K562 (cell line): ENCODE results near the gene NRM. TPM values are rescaled to one million over a fixed set of nuclear protein-coding genes. Genes with fewer than 3 reads are reported as not detected.

Experiments
- ATAC-seq: fragments of 200-7000 bp; cut with Tn5 transposase; 3 replicates; pipeline ENCODE4 v1.9.1; 2020; ENCODE audit warnings: moderate library complexity
- BruUV-seq: library from RNA; stranded (reverse); fragments of 400-500 nt; replicated peaks from 2 replicates; lab custom pipeline; 2021; lab: Mats Ljungman, UMichigan
- CTCF ChIA-PET: fragments of 300-600 bp; formaldehyde crosslinking; extraction: SDS; loops from one replicate; lab custom pipeline; 2021; ENCODE audit warnings: low intra/inter-chr PET ratio; lab: Yijun Ruan, JAX
- POLR2A ChIA-PET: fragments of 300-600, 350-650 bp; sonication (Branson Sonifier 250); formaldehyde crosslinking; extraction: SDS; loops from one replicate; lab custom pipeline; 2021; ENCODE audit warnings: antibody characterized with exemption, inconsistent platforms; lab: Yijun Ruan, JAX
- DNase-seq, 4 experiments: peaks; one replicate each; pipeline versions ENCODE4 v3.0.0 to v3.0.0-alpha.2; 2011 to 2018; ENCODE audit warnings: low spot score in 3 of 4, mixed read lengths in 3 of 4; ENCODE audit errors: extremely low read depth in 1 of 4
- FAIRE-seq: peaks from 2 replicates; lab custom pipeline; 2011; peaks lifted over from hg19 to GRCh38; lab: Jason Lieb, UNC
- H2AFZ ChIP-seq: 2 replicates; pipeline ENCODE4 v1.6.0; 2011; ENCODE audit warnings: low read depth, low read length, control low read depth, inconsistent platforms
- H3K27ac ChIP-seq: fragments of 200-600 bp; 3 replicates; pipeline ENCODE4 v1.8.0; 2011; ENCODE audit warnings: low read depth, mild to moderate bottlenecking, control low read depth, inconsistent platforms, low read length, moderate library complexity, mixed read lengths; ENCODE audit errors: extremely low read depth
- H3K27me3 ChIP-seq, 2 experiments: fragments of 300-600 bp in 1 of 2; 2 replicates in 1 of 2; 3 replicates in 1 of 2; pipeline versions ENCODE4 v1.6.0 to v1.8.0; 2011; ENCODE audit warnings: inconsistent platforms in 2 of 2, low read length in 2 of 2, mild to moderate bottlenecking in 1 of 2, mixed read lengths in 1 of 2, moderate library complexity in 1 of 2; ENCODE audit not compliant: control insufficient read depth in 2 of 2, insufficient read depth in 2 of 2
- H3K36me3 ChIP-seq: fragments of 300-600 bp; 3 replicates; pipeline ENCODE4 v1.8.0; 2011; ENCODE audit warnings: mild to moderate bottlenecking, low read length, inconsistent platforms; ENCODE audit not compliant: control insufficient read depth, insufficient read depth
- H3K4me1 ChIP-seq, 2 experiments: fragments of 200-600 bp in 1 of 2; replicated peaks in 1 of 2; 2 replicates in 1 of 2; 3 replicates in 1 of 2; pipeline versions ENCODE4 v1.5.1 to v1.8.0; 2011; ENCODE audit warnings: inconsistent platforms in 2 of 2, low read length in 2 of 2, mild to moderate bottlenecking in 1 of 2, mixed read lengths in 1 of 2, moderate library complexity in 1 of 2; ENCODE audit not compliant: control insufficient read depth in 2 of 2, insufficient read depth in 2 of 2
- H3K4me2 ChIP-seq: 2 replicates; pipeline ENCODE4 v1.6.1; 2011; ENCODE audit warnings: low read length, control low read depth, inconsistent platforms, mixed read lengths; ENCODE audit not compliant: insufficient read depth
- H3K4me3 ChIP-seq: fragments of 200-600 bp; sonication (generic), shearing (Covaris generic); 2 replicates; pipeline ENCODE4 v1.5.1; 2016; ENCODE audit warnings: control low read depth, inconsistent platforms
- H3K79me2 ChIP-seq: fragments of 200-600 bp; 3 replicates; pipeline ENCODE4 v1.8.0; 2011; ENCODE audit warnings: low read length, inconsistent platforms; ENCODE audit not compliant: control insufficient read depth, insufficient read depth
- H3K9ac ChIP-seq, 2 experiments: 2 replicates each; pipeline versions ENCODE4 v1.6.0 to v1.6.1; 2011; ENCODE audit warnings: low read depth in 2 of 2, low read length in 2 of 2, control low read depth in 1 of 2, inconsistent platforms in 1 of 2, mild to moderate bottlenecking in 1 of 2, mixed read lengths in 1 of 2; ENCODE audit not compliant: insufficient read depth in 1 of 2
- H3K9me1 ChIP-seq: one replicate; pipeline ENCODE4 v1.6.0; 2011; ENCODE audit warnings: inconsistent platforms, mild to moderate bottlenecking, low read length, moderate library complexity; ENCODE audit not compliant: control insufficient read depth, insufficient read depth
- H3K9me3 ChIP-seq: replicated peaks from 2 replicates; pipeline ENCODE4 v1.5.1; 2011; ENCODE audit warnings: low read depth, low read length, inconsistent platforms; ENCODE audit not compliant: control insufficient read depth, insufficient read depth
- H4K20me1 ChIP-seq: replicated peaks from 2 replicates; pipeline ENCODE4 v1.6.1; 2011; ENCODE audit warnings: low read length, inconsistent platforms, mixed read lengths; ENCODE audit not compliant: control insufficient read depth, insufficient read depth
- DNMT1 ChIP-seq: fragments of 450-650 bp; IDR thresholded peaks from 2 replicates; pipeline ENCODE4 v1.6.1; 2016; ENCODE audit warnings: antibody characterized with exemption, mild to moderate bottlenecking
- POLR2G ChIP-seq: fragments of 200-400 bp; formaldehyde crosslinking; IDR thresholded peaks from 2 replicates; pipeline ENCODE4 v1.6.1; 2017; ENCODE audit warnings: low read depth, mild to moderate bottlenecking, antibody characterized with exemption, low read length, moderate library complexity
- SMAD4 ChIP-seq: fragments of 250-450 bp; sonication (Bioruptor Pico); conservative IDR thresholded peaks from 2 replicates; pipeline ENCODE4 v1.8.0; 2021; ENCODE audit warnings: inconsistent platforms, mild to moderate bottlenecking, moderate library complexity
- TCF7L2 ChIP-seq: fragments of 150-350 bp; IDR thresholded peaks from 2 replicates; pipeline ENCODE4 v1.6.1; 2016; ENCODE audit warnings: low read depth, mild to moderate bottlenecking, low read length, moderate library complexity
- ZNF589 ChIP-seq: fragments of 200-800 bp; sonication (Bioruptor generic); IDR thresholded peaks from 2 replicates; pipeline ENCODE4 v1.6.1; 2016; ENCODE audit warnings: low read depth, missing genetic modification characterization, missing compliant biosample characterization
- WGBS: fragments of 100-300 bp; shearing (Covaris generic); methylation state at CpG from one replicate; pipeline ENCODE4 v1.1.6; 2016; ENCODE audit warnings: low coverage, mixed read lengths; ENCODE audit not compliant: insufficient coverage; ENCODE audit errors: missing lambda C conversion rate; 5-methylcytosine and 5-hydroxymethylcytosine counted together
- in situ Hi-C: fragments of 300-500 bp; cut with MboI; formaldehyde crosslinking; loops from 4 replicates; pipeline ENCODE4 v1.15.0; 2018; ENCODE audit warnings: inconsistent platforms, mixed read lengths
- intact Hi-C: fragments of 100-400 bp; cut with micrococcal nuclease; formaldehyde crosslinking; loops from 2 replicates; pipeline ENCODE4 v1.14.2; 2022
- polyA plus RNA-seq, 8 experiments: library from polyadenylated mRNA; depleted of rRNA in 4 of 8; stranded (reverse) in 5 of 8; unstranded in 3 of 8; fragments of >200 nt; fragmentation: Nextera tagmentation in 2 of 8; fragmentation: Illumina TruSeq in 1 of 8; extraction: Ambion mirVana in 2 of 8; extraction: Trizol in 1 of 8; gene quantifications; 2 replicates each; pipeline versions ENCODE4 v1.2.1 to v1.2.3, GENCODE V29; 2011 to 2014; ENCODE audit warnings: inconsistent platforms in 1 of 8, missing spikeins in 1 of 8
- total RNA-seq, 7 experiments: library from RNA; depleted of rRNA in 6 of 7; stranded (reverse); fragments of >200 nt in 6 of 7; fragmentation: Illumina TruSeq in 2 of 7; extraction: Trizol in 2 of 7; gene quantifications; 2 replicates each; pipeline versions ENCODE4 v1.2.1 to v1.2.3, GENCODE V29; 2011 to 2021; ENCODE audit warnings: low replicate concordance in 1 of 7
- TF ChIP-seq, protein P1 (sequence below): sonication (generic); formaldehyde crosslinking; IDR thresholded peaks from 2 replicates; pipeline ENCODE4 v1.8.0; 2023; ENCODE audit warnings: missing genetic modification reagents, mild to moderate bottlenecking, borderline replicate concordance
- TF ChIP-seq, protein P2 (sequence below): fragments of 150-350 bp; IDR thresholded peaks from 2 replicates; pipeline ENCODE4 v1.6.1; 2014; ENCODE audit warnings: low read depth, mild to moderate bottlenecking, low read length, borderline replicate concordance
- TF ChIP-seq, protein P3 (sequence below): fragments of 250-450 bp; sonication (Bioruptor Pico); IDR thresholded peaks from 2 replicates; pipeline ENCODE4 v1.4.0; 2020; ENCODE audit warnings: mild to moderate bottlenecking

NRM gene
- total and polyA plus RNA-seq, 9 of the 15 experiments (the other 6 are each of a cell fraction or from before 2014, with no cell fraction given) = 9.7 to 58.2 (median 18.1) TPM

DNA sequence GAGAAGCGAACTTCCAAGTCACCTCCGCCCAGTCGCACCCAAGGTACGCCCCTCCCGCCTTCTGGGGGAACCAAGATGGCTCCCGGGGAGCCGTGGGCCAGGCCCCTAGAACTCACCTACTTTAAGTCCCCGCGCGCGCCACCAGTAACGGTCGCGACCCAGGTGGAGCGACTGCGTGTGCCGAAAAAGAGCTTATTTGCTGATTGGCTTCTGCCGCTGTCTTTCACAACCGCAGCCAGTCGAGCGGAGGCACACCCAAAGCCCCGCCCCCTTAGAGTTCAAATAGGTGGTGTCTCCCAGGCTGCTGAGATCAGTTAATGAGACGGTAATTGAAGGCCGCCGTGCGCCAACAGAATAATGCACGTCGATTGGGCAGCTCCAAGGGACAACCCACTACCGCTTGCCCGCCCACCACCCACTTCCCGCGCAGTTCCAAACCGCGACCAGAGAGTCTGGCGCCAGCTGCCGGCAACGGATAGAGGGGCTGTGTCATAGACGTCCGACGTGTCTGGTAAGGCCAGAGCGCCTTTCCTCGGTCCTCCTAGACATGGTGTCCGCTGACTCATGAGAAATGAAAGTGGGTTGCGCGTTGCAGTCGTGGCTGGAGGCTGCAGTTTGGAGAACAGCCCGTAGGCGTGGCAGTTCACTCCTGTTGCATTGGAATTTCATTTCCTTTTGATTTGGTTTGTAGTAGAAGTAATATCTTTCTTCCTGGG lies 26.5 kb upstream of the NRM start, which contains the start of gene MDC1:
MDC1 (minus strand) TSS at position 153 of the 716 bp plus-strand sequence. CDS start 2,106 bp downstream, outside the sequence.
- H3K9ac ChIP-seq = peak within 1 kb of the TSS; percentile 94 to 100
- H3K27ac ChIP-seq = peak within 1 kb of the TSS; percentile 98
- H3K9me1 ChIP-seq = no peaks in the 10 kb centered on the region
- intact Hi-C loops (loop anchor here (1.0 kb wide), 3 partner anchors 30 to 100 kb away; partner anchors contain the start of genes MRPS18B and PPP1R10), in situ Hi-C loops (no loop called here)
- no TSS peak for BruUV-seq
- peak within 1 kb of the TSS; percentile 98 for H3K4me2 ChIP-seq
- FAIRE-seq (peak; percentile 99), ATAC-seq (peak; percentile 78), DNase-seq (peak; percentile 96 to 100 (median 98))
- no peaks in the 10 kb centered on the region for H3K9me3 ChIP-seq
- peaks cover 75% of the 10 kb centered on the region for H3K79me2 ChIP-seq
- H3K4me3 ChIP-seq = peak within 1 kb of the TSS; percentile 56
- CTCF ChIA-PET = no interaction called here
- H4K20me1 ChIP-seq = peaks cover 9% of the 10 kb centered on the region
- H2AFZ ChIP-seq = peak within 1 kb of the TSS; percentile 71
- WGBS = under 1% methylated on average over 48 of the region's 48 CpGs
- H3K27me3 ChIP-seq = no peaks in the 10 kb centered on the region
- peaks cover 38% of the 10 kb centered on the region for H3K36me3 ChIP-seq
- POLR2A ChIA-PET = interaction anchor here (0.6 to 27.1 kb wide), 23 partner anchors 12 to 989 kb away, joined by 3 to 524 read pairs (median 4); partner anchors contain the start of genes LY6G6F, NRM and PSORS1C2
- peaks cover 8 to 15% of the 10 kb centered on the region in 2 experiments for H3K4me1 ChIP-seq
- TF ChIP-seq SMAD4 (CRISPR knock-in tag) = peak; percentile 99
- peak; percentile 91 for TF ChIP-seq POLR2G
- TF ChIP-seq DNMT1 = no peak
- no peak for TF ChIP-seq ZNF589 (CRISPR knock-in tag)
- TF ChIP-seq, protein P1, sequence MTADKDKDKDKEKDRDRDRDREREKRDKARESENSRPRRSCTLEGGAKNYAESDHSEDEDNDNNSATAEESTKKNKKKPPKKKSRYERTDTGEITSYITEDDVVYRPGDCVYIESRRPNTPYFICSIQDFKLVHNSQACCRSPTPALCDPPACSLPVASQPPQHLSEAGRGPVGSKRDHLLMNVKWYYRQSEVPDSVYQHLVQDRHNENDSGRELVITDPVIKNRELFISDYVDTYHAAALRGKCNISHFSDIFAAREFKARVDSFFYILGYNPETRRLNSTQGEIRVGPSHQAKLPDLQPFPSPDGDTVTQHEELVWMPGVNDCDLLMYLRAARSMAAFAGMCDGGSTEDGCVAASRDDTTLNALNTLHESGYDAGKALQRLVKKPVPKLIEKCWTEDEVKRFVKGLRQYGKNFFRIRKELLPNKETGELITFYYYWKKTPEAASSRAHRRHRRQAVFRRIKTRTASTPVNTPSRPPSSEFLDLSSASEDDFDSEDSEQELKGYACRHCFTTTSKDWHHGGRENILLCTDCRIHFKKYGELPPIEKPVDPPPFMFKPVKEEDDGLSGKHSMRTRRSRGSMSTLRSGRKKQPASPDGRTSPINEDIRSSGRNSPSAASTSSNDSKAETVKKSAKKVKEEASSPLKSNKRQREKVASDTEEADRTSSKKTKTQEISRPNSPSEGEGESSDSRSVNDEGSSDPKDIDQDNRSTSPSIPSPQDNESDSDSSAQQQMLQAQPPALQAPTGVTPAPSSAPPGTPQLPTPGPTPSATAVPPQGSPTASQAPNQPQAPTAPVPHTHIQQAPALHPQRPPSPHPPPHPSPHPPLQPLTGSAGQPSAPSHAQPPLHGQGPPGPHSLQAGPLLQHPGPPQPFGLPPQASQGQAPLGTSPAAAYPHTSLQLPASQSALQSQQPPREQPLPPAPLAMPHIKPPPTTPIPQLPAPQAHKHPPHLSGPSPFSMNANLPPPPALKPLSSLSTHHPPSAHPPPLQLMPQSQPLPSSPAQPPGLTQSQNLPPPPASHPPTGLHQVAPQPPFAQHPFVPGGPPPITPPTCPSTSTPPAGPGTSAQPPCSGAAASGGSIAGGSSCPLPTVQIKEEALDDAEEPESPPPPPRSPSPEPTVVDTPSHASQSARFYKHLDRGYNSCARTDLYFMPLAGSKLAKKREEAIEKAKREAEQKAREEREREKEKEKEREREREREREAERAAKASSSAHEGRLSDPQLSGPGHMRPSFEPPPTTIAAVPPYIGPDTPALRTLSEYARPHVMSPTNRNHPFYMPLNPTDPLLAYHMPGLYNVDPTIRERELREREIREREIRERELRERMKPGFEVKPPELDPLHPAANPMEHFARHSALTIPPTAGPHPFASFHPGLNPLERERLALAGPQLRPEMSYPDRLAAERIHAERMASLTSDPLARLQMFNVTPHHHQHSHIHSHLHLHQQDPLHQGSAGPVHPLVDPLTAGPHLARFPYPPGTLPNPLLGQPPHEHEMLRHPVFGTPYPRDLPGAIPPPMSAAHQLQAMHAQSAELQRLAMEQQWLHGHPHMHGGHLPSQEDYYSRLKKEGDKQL = no peak
- no peak for TF ChIP-seq TCF7L2
- TF ChIP-seq, protein P2, sequence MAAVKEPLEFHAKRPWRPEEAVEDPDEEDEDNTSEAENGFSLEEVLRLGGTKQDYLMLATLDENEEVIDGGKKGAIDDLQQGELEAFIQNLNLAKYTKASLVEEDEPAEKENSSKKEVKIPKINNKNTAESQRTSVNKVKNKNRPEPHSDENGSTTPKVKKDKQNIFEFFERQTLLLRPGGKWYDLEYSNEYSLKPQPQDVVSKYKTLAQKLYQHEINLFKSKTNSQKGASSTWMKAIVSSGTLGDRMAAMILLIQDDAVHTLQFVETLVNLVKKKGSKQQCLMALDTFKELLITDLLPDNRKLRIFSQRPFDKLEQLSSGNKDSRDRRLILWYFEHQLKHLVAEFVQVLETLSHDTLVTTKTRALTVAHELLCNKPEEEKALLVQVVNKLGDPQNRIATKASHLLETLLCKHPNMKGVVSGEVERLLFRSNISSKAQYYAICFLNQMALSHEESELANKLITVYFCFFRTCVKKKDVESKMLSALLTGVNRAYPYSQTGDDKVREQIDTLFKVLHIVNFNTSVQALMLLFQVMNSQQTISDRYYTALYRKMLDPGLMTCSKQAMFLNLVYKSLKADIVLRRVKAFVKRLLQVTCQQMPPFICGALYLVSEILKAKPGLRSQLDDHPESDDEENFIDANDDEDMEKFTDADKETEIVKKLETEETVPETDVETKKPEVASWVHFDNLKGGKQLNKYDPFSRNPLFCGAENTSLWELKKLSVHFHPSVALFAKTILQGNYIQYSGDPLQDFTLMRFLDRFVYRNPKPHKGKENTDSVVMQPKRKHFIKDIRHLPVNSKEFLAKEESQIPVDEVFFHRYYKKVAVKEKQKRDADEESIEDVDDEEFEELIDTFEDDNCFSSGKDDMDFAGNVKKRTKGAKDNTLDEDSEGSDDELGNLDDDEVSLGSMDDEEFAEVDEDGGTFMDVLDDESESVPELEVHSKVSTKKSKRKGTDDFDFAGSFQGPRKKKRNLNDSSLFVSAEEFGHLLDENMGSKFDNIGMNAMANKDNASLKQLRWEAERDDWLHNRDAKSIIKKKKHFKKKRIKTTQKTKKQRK = 0 out of 2 replicates have a peak, but pooled peaks have one; percentile 13
- TF ChIP-seq, protein P3, sequence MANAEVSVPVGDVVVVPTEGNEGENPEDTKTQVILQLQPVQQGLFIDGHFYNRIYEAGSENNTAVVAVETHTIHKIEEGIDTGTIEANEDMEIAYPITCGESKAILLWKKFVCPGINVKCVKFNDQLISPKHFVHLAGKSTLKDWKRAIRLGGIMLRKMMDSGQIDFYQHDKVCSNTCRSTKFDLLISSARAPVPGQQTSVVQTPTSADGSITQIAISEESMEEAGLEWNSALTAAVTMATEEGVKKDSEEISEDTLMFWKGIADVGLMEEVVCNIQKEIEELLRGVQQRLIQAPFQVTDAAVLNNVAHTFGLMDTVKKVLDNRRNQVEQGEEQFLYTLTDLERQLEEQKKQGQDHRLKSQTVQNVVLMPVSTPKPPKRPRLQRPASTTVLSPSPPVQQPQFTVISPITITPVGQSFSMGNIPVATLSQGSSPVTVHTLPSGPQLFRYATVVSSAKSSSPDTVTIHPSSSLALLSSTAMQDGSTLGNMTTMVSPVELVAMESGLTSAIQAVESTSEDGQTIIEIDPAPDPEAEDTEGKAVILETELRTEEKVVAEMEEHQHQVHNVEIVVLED = peak; percentile 89
